Measurements from ENCODE around the gene TMPRSS6. TPM values are rescaled to one million over a fixed set of nuclear protein-coding genes. Genes with fewer than 3 reads are reported as not detected.

The TMPRSS6 gene
- total and polyA plus RNA-seq, 11 donors, result 0.91 TPM; not detected in 10

- intact Hi-C loops (cut with DNase I), result no loop called here
- no peak overlapping the region for H3K4me3 ChIP-seq
- DNase-seq (no peak), ATAC-seq (no peak)
- H3K27ac ChIP-seq, result no peak overlapping the region
- no peaks in the 10 kb centered on the region for H3K36me3 ChIP-seq
- H3K4me1 ChIP-seq, result peaks cover 0 to 7% (median 0%) of the 10 kb centered on the region in 12 donors
- TF ChIP-seq CTCF (IDR thresholded peaks at IDR 0.05) (no peak), POLR2A (IDR thresholded peaks at IDR 0.05) (no peak)
- no peaks in the 10 kb centered on the region for H3K9me3 ChIP-seq
- 82 to 89% (median 85%) methylated on average over 2 of the region's 2 CpGs for WGBS, 4 donors
- peaks cover 0 to 23% (median 3%) of the 10 kb centered on the region in 9 donors for H3K27me3 ChIP-seq
Observed at GRCh38 chr22:37039466-37039865, 70.0 kb downstream of the TMPRSS6 start.

- no peaks in the 10 kb centered on the region for H3K9me3 ChIP-seq
- DNase-seq (no peak), ATAC-seq (no peak)
- H3K4me1 ChIP-seq, result peaks cover 0 to 3% (median 0%) of the 10 kb centered on the region in 12 donors
- WGBS, 4 donors, result 49 to 61% (median 54%) methylated on average over 14 of the region's 14 CpGs
- peaks cover 0 to 23% (median 3%) of the 10 kb centered on the region in 9 donors for H3K27me3 ChIP-seq
- intact Hi-C loops (cut with DNase I), result no loop called here
- no peaks in the 10 kb centered on the region for H3K36me3 ChIP-seq
- H3K27ac ChIP-seq, result no peak overlapping the region
- TF ChIP-seq CTCF (IDR thresholded peaks at IDR 0.05) (no peak), POLR2A (IDR thresholded peaks at IDR 0.05) (no peak)
- no peak overlapping the region for H3K4me3 ChIP-seq
Observed at GRCh38 chr22:37037669-37038068, 71.8 kb downstream of the TMPRSS6 start.

GRCh38 chr22:37036655-37037377 lies 72.7 kb downstream of the TMPRSS6 start:
- H3K4me3 ChIP-seq, result no peak overlapping the region
- ATAC-seq, result no peak
- intact Hi-C loops (cut with DNase I), result no loop called here
- no peaks in the 10 kb centered on the region for H3K9me3 ChIP-seq
- H3K27me3 ChIP-seq, result peaks cover 0 to 18% (median 3%) of the 10 kb centered on the region in 9 donors
- H3K27ac ChIP-seq, result no peak overlapping the region
- DNase-seq, result no peak
- H3K4me1 ChIP-seq, result peaks cover 0 to 3% (median 0%) of the 10 kb centered on the region in 12 donors
- TF ChIP-seq CTCF (IDR thresholded peaks at IDR 0.05) (no peak), POLR2A (IDR thresholded peaks at IDR 0.05) (no peak)
- 78 to 92% (median 84%) methylated on average over 11 of the region's 11 CpGs for WGBS, 4 donors
- no peaks in the 10 kb centered on the region for H3K36me3 ChIP-seq

GRCh38 chr22:37033605-37034430 lies 75.7 kb downstream of the TMPRSS6 start:
- no peak for DNase-seq
- ATAC-seq, result no peak
- no peaks in the 10 kb centered on the region for H3K9me3 ChIP-seq
- WGBS, 4 donors, result 84 to 91% (median 87%) methylated on average over 23 of the region's 23 CpGs
- intact Hi-C loops (cut with DNase I), result no loop called here
- TF ChIP-seq POLR2A (IDR thresholded peaks at IDR 0.05) (no peak), CTCF (IDR thresholded peaks at IDR 0.05) (no peak)
- H3K27ac ChIP-seq, result no peak overlapping the region
- peaks cover 0 to 20% (median 14%) of the 10 kb centered on the region in 9 donors for H3K36me3 ChIP-seq
- no peak overlapping the region for H3K4me3 ChIP-seq
- H3K4me1 ChIP-seq, result no peaks in the 10 kb centered on the region
- H3K27me3 ChIP-seq, result peaks cover 0 to 17% (median 3%) of the 10 kb centered on the region in 9 donors

All from heart left ventricle (tissue), 16 donors.